Neutrophil (primary cell): ENCODE results near the gene GRM8.

Experiments
- H3K27ac ChIP-seq: fragments of 200-600 bp; sonication (generic); 2 replicates; pipeline ENCODE4 v1.5.1; 2016; ENCODE audit warnings: mild to moderate bottlenecking, moderate library complexity
- H3K27me3 ChIP-seq: fragments of 200-600 bp; sonication (generic); 2 replicates; pipeline ENCODE4 v1.6.0; 2016; ENCODE audit warnings: mild to moderate bottlenecking
- H3K36me3 ChIP-seq: fragments of 200-600 bp; sonication (generic); 2 replicates; pipeline ENCODE4 v1.5.1; 2017
- H3K4me1 ChIP-seq, 2 experiments: fragments of 200-600 bp in 1 of 2; sonication (generic) in 1 of 2; 1 replicate in 1 of 2; 2 replicates in 1 of 2; pipeline versions ENCODE4 v1.5.1 to v1.6.1; 2013 to 2016; ENCODE audit warnings: low read depth in 1 of 2, low read length in 1 of 2, mild to moderate bottlenecking in 1 of 2, moderate library complexity in 1 of 2; ENCODE audit not compliant: control insufficient read depth in 1 of 2, insufficient read depth in 1 of 2
- H3K4me3 ChIP-seq, 2 experiments: fragments of 200-600 bp in 1 of 2; sonication (generic) in 1 of 2; 1 replicate in 1 of 2; 2 replicates in 1 of 2; pipeline ENCODE4 v1.5.1; 2013 to 2016; ENCODE audit warnings: low read depth in 1 of 2, low read length in 1 of 2, mild to moderate bottlenecking in 1 of 2, moderate library complexity in 1 of 2
- H3K9me3 ChIP-seq: fragments of 200-600 bp; sonication (generic); 2 replicates; pipeline ENCODE4 v1.5.1; 2016
- TF ChIP-seq, protein P1 (sequence below): fragments of 200-600 bp; sonication (generic); IDR thresholded peaks from 2 replicates; pipeline ENCODE4 v1.5.1; 2016; ENCODE audit warnings: antibody characterized with exemption

Gene GRM8

DNA sequence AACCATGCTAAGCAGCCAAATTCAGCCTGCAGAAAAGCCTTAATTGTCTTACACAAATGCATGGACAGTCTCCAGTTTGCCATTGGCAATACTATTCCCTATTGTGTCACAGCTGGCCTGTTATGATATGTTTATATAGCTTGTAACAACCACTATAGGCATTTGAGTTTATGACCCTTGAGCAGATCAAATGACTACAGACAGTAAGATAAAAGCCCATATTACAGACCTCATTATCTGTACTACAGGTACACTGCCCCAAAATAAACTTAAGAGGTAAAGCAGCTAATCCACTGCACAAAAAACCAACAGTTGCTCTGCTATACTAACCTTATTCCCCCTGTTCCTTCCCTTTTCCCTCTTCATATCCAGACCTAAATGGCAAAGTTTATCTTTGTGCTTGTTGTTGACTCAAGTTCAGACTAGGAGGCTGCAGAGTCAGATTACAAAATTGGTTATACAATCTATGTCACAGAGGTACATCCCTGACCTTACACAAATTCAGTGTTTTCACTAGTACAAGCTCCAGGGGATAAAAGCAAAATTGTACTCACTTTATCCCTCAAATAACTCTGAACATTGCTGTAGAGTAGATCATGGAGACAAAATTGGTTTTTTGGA, 218.4 kb downstream of the GRM8 start:
- Histone ChIP-seq H3K27me3 (no peaks in the 10 kb centered on the region), H3K27ac (no peak overlapping the region), H3K4me3 (no peak overlapping the region), H3K4me1 (no peaks in the 10 kb centered on the region), H3K9me3 (no peaks in the 10 kb centered on the region), H3K36me3 (no peaks in the 10 kb centered on the region)
- TF ChIP-seq, protein P1, sequence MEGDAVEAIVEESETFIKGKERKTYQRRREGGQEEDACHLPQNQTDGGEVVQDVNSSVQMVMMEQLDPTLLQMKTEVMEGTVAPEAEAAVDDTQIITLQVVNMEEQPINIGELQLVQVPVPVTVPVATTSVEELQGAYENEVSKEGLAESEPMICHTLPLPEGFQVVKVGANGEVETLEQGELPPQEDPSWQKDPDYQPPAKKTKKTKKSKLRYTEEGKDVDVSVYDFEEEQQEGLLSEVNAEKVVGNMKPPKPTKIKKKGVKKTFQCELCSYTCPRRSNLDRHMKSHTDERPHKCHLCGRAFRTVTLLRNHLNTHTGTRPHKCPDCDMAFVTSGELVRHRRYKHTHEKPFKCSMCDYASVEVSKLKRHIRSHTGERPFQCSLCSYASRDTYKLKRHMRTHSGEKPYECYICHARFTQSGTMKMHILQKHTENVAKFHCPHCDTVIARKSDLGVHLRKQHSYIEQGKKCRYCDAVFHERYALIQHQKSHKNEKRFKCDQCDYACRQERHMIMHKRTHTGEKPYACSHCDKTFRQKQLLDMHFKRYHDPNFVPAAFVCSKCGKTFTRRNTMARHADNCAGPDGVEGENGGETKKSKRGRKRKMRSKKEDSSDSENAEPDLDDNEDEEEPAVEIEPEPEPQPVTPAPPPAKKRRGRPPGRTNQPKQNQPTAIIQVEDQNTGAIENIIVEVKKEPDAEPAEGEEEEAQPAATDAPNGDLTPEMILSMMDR: no peak

DNA sequence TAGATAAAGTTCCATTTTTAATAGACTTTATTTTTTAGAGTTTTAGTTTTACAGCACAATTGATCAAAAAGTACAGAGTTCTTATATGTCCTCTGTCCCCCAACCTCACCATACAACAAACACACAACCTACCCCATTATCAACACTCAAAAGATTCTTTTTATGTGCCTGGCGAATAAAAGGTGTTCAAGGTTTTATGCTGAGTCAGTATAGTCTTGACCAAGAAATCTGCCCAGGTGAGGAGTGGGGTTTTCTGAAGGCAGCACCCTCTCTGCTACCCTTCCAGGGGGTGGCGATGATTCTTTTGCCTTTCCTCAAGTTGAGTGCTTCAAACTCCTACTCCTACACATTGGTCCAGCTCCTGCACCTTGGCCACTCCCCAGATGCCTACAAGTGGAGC, 222.9 kb downstream of the GRM8 start:
- Histone ChIP-seq H3K27ac (no peak overlapping the region), H3K4me3 (no peak overlapping the region), H3K27me3 (no peaks in the 10 kb centered on the region), H3K36me3 (no peaks in the 10 kb centered on the region), H3K4me1 (no peaks in the 10 kb centered on the region), H3K9me3 (no peaks in the 10 kb centered on the region)
- TF ChIP-seq, protein P1: no peak

DNA sequence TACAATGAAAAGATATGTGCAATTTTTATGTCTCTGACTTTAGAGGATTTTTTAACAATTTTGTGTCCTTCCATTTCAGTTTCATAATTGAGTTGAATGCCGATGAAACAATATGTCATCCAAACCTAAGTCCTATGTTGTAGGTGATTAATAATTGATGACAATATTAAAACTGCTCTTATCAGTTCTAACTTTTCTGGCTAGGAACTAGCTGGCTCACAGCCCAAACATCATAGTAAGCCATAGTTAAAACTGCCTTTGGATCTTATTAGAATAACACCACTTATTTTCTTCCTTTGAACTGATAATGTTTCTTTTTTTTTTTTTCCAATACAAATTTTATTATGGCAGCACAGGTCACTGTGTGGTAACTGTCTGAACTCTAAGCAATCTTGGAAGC, 230.9 kb downstream of the GRM8 start:
- TF ChIP-seq, protein P1: no peak
- H3K4me3 ChIP-seq: no peak overlapping the region
- H3K9me3 ChIP-seq: no peaks in the 10 kb centered on the region
- no peaks in the 10 kb centered on the region for H3K36me3 ChIP-seq
- H3K27me3 ChIP-seq: no peaks in the 10 kb centered on the region
- no peaks in the 10 kb centered on the region for H3K4me1 ChIP-seq
- H3K27ac ChIP-seq: no peak overlapping the region

DNA sequence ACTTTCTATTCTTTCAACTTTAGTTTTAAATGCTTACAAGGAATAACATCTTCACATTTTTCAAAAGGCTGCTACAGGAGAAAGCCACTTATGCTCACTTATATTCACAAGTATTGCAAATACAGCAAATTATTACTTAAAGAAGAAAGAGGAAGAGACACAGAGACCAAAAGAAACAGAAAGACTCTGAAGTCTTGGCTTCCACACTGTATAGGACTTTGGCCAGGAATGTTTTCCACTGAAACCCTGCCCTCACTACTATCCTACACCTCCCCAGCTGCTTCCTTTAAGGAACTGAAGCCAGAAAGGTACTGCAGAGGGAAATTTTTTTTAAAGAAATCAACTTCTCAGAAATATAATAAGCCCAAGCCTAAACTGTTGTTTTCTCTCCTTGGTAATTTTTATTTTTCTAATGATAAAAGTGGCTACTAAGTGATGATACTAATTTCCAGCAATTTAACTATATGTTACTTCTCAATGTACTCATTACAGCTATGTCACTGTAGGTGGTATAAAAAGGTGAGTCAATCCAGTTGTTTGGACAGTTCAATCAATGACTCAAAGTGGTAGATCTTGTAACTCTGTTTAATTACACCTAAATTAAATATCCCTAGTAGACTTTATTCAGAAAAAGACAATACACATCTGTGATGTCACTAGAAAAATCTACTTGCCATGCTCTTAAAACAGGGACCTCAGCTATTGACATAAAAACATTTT, 231.6 kb downstream of the GRM8 start:
- TF ChIP-seq, protein P1: no peak
- H3K27me3 ChIP-seq: no peaks in the 10 kb centered on the region
- H3K4me1 ChIP-seq: no peaks in the 10 kb centered on the region
- no peak overlapping the region for H3K27ac ChIP-seq
- no peak overlapping the region for H3K4me3 ChIP-seq
- no peaks in the 10 kb centered on the region for H3K36me3 ChIP-seq
- no peaks in the 10 kb centered on the region for H3K9me3 ChIP-seq

DNA sequence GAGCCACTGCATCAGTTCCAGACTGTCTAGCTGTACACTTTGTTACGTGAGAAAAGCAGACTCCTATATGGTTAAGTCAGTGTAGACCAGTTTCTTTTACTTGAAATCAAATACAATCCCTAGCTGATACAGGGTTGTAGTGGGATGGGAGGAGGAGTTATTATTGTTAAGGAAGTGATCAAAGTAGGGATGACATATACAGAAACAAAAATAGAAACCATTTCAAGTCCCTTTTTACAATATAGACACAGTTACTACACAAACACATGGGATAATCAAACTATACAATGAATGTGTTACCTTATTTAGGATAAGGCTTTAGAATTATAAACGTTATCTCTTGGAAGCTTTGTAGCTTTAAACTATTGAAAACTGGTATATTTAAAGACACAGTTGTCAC, 233.9 kb downstream of the GRM8 start:
- no peak overlapping the region for H3K27ac ChIP-seq
- H3K27me3 ChIP-seq: no peaks in the 10 kb centered on the region

More for the DNA sequence above, 233.9 kb downstream of the GRM8 start:
- no peaks in the 10 kb centered on the region for H3K9me3 ChIP-seq
- TF ChIP-seq, protein P1: no peak
- no peaks in the 10 kb centered on the region for H3K36me3 ChIP-seq
- H3K4me1 ChIP-seq: no peaks in the 10 kb centered on the region
- H3K4me3 ChIP-seq: no peak overlapping the region
